ENCODE results near the gene UBXN11.
A peak's percentile ranks its signal among the peaks of the same experiment; 100 is the strongest.

The UBXN11 gene

DNA sequence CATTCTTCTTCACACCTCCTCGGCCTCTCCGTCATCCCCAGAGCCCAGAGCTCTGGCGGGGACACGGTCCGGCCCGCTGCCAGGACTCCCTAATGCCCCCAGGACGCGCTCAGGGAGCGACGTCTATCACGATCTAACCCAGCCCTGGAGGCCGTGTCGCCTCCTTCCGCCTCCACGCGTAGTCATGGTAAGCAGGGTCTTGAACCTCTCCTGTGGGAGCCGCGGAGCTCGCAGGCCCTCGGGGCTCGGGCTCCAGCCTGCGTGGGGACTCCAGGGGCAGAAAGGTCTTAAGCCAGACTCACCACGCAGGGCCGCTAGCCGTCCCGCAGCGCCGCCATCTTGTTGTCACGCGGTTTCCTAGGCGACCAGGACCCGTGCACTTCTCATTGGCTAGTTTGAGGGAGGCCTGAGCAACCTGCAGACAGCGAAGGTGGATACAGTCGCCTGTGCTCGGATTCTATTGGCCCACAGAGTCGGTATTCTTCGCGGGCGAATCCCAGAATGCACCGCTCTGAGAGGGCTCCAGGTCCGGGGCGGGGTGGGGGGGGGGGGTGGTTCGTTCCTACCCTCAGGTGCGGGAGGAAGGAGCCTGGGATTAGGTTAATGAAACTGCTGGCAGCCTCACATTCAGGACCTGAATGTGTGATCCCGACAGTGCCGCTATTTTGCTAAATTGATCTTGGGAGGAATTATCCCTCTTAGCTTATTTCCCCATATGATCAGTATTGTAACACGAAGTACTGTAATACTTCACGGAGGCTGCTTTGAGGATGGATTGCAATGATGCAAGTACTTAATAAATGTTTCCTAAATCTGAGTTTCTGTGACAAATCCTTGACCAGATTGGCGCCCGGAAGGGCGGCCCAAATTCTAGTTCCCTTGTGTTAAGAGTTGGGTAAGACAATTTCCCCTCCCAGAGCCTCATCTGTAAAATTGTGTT, at the start of gene UBXN11:
TSS of gene UBXN11 (minus strand) at position 347 of the 940 bp plus-strand sequence. CDS start 3,753 bp downstream, outside the sequence.
- peak; percentile 99 for DNase-seq (ENCODE audit: low spot score)

DNA sequence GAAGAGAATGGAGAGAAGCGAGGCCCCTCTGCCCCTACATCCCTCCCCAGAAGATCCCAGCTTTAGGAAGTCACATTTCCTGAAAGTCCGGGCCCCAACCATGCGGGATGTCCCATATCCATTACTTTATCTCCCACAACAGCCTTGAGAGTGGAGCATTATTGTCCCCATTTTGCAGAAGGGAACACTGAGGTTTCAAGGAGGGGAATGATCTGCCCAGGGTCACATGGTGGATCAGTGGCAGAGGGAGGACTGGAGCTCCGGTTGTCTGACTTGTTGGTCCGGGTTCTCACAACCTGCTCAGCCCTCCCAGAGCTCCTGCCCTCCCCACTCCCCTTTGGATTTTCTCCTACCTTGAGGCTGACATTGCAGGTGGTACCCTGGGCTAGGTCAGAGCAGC, 49.7 kb upstream of the UBXN11 start:
- no peak for DNase-seq (ENCODE audit: low spot score)

- no peak for DNase-seq (ENCODE audit: low spot score)
Observed at GRCh38 chr1:26354972-26355371, 48.5 kb upstream of the UBXN11 start.

DNA sequence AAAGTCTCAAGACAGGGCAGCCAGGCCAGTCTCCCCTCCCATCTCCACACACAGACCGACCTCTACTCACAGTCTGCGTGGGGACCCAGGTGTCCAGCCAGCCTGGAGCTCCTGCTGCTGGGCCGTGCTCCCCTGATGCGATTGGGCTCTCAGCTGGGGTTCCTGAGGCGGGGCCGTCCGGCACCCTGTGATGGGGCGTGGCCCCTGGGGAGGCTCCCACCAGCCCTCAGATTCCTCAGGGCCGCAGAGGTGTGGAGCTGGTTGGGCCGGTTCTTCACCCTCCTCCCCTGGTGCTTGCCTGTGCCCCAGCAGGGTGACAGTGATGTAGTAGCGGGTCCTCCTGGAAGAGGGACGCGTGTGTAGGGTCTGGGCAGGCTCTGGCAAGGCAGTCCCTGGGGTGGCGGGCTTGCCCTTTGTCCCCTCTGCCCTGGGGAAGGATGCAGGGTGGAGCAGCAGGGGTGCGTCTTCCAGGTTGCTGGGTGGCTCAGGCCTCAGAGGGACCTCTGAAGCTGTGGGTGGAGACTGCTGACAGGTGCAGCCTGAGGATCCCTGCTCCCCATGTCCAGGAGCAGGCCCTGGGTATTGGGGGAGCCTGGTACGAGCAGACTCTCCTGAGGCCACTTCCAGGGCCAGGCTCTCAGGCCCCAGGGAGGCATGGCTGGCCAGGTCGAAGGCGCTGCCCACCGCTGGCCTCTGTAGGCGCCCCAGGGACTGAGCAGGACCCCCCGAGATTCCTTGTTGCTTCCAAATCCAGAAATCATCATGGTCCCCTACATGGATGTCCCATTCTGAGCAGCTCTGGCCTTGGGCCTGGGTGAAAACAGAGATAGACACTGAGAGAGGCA, 47.8 kb upstream of the UBXN11 start, which contains the start of gene CRYBG2:
TSS of gene CRYBG2 (minus strand) at position 155 of the 845 bp plus-strand sequence. CDS start 7,473 bp downstream, outside the sequence.
- DNase-seq (ENCODE audit: low spot score), result no peak

DNA sequence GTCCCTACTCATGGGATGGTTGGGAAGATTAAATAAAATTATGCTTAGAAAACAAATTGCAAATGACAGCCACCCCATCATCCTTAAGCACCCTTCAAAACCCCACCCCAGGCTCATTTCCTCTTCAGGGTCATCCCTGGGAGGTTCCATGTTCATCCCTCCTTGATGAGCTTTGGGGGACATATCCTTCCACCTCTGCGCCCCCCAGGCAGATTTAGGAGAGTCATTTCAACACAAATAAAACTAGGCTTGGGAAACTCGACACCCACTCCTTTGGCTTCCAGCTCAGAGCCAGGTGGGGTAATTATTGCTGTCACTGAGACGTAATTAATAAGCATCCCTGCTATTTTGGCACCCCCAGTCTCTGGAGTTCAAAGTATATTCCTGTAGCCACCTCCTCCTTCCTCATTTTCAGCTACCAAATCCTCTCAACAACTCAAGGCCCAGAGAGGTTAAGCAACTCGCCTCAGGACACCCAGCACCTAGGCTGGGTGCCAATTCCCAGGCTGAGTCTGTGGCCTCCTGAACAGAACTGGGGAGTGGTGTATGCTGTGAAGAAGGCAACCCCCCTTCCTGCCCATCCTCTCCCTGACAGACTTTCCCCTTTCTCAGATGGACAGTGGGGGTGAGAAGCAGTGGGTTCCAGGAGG, 46.9 kb upstream of the UBXN11 start:
- no peak for DNase-seq (ENCODE audit: low spot score)

- DNase-seq (ENCODE audit: low spot score), result no peak
Observed at GRCh38 chr1:26352338-26352679, 45.9 kb upstream of the UBXN11 start.

GRCh38 chr1:26351590-26352337, 45.3 kb upstream of the UBXN11 start:
- DNase-seq (ENCODE audit: low spot score), result no peak

- no peak for DNase-seq (ENCODE audit: low spot score)
Observed at GRCh38 chr1:26350701-26351589, 44.5 kb upstream of the UBXN11 start.

DNA sequence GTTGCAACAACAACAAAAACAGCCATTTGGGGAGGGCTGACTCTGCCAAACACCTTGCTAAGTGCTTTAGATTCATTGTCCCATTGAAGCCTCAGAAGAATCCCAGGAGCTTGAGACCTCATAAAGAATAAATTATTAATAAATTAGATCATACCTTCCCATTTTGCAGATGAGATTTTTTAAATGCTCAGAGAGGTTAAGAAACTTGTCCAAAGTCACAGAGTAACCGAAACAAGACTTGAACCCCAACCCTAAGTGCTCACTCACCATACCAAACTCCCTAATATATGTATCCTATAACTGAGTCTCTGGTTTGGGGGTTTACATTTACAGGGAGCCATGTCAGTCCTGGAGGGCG, 43.9 kb upstream of the UBXN11 start:
- DNase-seq (ENCODE audit: low spot score), result no peak

DNA sequence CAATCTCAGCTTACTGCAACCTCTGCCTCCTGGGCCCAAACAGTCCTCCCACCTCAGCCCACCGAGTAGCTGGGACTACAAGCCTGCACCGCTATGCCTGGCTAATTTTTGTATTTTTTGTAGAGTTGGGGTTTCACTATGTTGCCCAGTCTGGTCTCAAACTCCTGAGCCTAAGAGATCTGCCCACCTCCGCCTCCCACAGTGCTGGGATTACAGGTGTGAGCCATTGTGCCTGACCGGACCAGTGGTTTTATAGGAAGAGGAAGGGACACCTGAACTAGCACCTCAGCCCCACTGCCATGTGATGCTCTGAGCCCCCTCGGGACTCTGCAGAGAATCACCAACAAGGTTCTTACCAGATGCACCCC, 43.4 kb upstream of the UBXN11 start:
- DNase-seq (ENCODE audit: low spot score), result no peak

DNA sequence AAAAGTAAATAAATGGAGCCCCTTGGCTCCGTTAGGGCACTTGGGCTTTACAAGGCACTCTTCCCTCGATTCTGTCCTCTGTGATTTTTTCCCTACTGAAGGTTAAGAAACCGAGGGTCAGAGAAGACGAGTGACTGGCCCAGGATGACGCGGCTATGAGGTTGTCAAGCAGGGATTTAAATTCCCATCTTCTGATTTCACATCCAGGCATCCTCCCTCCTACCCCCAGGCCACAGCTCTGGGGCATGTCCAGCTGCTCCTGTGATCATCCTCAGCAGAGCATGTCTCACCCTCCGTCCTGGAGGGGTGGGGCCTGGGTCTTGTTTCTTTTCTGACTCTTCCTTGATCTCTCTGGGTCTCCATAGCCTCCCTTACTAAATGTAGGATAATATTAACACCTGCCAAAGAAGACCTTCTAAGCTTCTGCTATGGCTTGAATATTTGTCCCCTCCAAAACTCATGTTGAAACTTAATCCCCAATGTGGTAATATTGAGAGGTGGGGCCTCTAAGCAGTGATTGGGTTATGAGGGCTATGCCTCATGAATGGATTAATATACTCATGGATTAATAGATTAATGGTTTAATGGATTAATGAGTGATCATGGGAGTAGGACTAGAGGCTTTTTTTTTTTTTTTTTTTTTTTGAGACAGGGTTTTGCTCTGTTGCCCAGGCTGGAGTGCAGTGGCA, 42.9 kb upstream of the UBXN11 start:
- DNase-seq (ENCODE audit: low spot score), result no peak

DNA sequence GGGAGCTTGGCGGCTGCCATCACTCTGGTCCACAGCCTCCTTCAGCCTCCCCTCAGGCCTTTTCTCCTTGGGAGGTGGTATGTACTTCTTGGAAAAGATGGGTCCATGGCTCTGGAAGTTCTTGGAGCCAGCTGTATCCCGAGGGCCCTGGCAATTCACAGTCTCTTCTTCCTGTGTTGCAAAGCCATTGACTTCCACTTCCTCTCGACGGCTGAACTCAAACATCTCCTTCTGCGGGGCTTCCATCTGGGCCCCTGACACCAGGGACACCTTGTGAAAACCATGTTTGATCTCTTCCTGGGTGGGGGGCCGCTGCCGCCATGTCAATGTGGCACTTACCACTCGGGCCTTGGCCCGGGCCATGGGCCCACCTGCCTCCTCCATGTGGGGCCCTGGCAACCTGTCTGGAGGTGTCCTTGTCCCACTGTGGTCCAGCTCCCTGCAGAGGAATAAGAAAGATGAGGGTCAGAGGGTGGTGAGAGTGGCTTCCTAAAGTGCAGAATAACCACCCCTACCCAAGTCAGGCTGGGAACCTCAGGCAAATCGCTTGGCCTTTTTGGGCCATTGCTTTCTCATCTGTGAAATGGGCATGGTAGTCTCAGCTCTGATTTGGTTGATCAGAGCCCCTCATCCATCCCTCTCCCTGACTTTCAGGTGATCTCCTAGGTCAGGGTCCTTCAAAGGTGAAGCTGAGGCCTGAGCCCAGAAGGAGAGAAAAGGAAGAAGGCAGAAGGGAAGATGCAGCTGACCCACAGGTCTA, 40.0 kb upstream of the UBXN11 start:
- DNase-seq (ENCODE audit: low spot score), result no peak

- no peak for DNase-seq (ENCODE audit: low spot score)
Observed at GRCh38 chr1:26345718-26346117, 39.3 kb upstream of the UBXN11 start.

DNA sequence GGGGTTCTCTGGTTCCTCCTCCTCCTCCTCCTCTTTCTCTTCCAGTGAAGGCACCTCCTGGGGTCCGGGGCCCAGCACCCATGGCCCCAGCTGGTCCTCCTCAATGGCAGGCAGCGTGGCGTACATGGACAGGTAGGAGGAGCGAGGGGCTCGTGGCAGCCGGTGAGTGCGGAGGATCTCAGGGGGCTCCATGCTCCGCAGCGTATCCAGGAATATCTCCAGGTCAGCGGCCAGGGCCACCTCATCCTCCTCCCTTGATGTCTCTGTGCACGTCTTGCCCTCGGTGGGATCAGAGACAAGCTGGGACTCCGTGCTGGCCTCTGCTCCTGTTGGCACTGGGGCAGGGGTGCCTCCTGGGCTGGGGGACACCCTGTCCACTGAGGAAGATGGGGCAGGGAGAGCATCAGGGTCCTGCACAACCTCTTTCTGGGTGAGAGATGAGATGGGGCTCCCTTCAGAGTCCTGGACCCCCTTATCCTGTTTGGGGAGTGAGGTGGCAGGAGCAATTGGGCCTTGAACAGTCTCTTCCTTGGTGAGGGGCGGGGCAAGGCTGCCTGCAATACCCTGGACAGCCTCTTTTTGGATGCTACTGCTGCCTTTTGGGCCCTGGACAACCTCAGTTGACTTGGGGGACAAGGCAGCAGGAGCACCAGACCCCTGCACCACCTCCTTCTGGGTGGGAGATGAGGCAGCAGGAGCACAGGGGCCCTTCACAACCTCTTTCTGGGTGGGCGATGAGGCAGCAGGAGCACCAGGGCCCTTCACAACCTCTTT, 37.9 kb upstream of the UBXN11 start:
- no peak for DNase-seq (ENCODE audit: low spot score)

DNA sequence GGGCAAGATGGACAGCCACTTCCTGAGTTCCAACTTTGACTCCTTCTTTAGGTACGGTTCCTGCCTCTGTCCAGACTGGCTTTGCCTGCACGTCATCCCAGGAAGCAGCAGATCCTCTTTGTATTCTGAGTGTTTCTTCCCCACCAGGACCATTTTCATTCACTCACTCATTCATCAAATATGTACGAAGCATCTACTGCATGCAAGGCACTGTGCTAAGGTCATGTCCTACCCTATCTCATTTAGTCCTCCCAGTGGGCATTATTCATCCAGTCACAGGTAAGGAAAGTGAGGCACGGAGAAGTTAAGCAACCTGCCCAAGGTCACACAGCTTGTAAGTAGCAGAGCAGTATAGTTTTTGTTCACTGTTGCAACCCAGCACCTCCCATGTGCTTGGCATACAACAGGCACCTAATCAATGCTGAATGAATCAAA, 33.6 kb upstream of the UBXN11 start:
- DNase-seq (ENCODE audit: low spot score), result no peak

DNA sequence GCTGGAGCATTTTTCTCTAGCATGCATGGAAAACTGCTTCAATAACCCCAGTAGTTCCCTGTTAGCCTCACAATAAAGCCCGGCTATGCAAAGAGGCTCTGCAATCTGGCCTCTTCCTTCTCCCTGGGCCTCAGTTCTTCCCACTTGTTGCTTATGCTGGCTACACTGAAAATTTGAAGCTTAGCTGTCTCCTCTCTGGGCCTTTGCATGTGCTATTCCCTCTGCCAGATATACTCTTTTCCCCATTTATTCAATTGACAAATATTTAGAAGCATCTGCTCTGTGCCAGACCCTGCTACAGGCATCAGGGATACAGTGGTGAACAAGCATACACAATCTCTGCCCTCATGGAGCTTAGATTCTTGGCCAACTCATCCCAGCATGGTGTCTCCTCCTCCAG, 32.2 kb upstream of the UBXN11 start:
- DNase-seq (ENCODE audit: low spot score), result no peak

- no peak for DNase-seq (ENCODE audit: low spot score)
Observed at GRCh38 chr1:26337625-26338024, 31.2 kb upstream of the UBXN11 start.

DNA sequence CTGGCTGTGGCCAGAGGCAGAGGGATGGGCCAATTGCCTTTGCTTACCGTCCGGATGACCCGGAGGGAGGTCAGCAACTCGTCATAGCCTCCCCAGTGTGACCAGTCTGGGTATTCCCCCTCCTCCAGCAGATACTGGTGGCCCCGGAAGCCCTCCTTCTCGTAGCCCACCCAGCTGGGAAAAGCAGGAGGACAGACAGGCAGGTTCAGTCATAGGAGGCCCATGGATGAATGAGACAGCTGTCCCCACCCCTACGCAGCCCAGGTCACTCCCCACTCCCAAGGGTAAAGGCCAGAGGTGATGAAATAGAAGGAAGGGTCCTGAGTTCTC, 30.7 kb upstream of the UBXN11 start:
- DNase-seq (ENCODE audit: low spot score), result no peak

Measured in hepatic stellate cell (primary cell).